GM21737 (cell line): ENCODE results near the gene SLC10A7.
A peak's percentile ranks its signal among the peaks of the same experiment; 100 is the strongest.
"Not testable (repeated sequence)": the region's sequence is repeated elsewhere in the genome, so short reads cannot be mapped to it uniquely, and the experiment has no call there.

Source experiments
- ATAC-seq: cut with Tn5 transposase; IDR thresholded peaks from one replicate; pipeline ENCODE4 v1.9.1; 2021; ENCODE audit warnings: mild to moderate bottlenecking, moderate library complexity; ENCODE audit not compliant: unreplicated experiment

Gene SLC10A7

DNA sequence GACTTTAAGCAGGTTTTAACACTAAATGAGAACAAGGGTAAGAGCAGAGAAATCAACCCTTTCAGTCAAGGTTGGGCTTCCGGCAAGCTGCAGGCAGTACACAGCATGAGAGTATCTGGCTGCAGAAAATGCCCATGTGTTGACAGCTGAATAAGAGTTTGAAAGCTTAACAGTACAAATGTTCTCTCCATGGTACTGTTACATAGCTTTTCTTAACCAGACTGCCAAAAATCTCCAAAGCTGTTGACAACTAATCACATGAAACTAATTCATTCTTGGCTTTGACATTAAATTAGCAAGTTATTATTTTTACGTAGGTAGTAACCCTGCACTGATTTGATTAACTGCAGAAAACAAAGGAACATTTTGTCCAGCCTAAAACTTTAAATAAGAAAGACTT is 153.5 kb downstream of the SLC10A7 start:
- ATAC-seq = no peak

DNA sequence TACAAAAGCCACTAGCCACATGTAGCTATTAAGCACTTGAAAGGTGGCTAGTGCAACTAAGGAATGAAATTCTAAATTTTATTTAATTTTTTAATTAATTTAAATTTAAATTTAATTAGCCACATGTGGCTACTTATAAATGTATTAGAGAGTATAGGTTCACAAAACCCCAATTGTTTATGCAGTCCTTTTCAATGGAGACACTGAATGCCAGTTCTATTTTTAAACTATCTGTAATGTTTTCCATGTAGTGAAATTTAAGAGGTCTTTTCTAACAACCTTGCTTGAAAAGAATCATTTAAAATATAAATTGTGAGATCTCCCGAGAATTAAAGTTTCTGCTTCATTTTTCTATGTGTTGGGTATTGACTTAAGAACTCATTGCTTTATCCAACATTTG is 154.4 kb downstream of the SLC10A7 start:
- no peak for ATAC-seq

DNA sequence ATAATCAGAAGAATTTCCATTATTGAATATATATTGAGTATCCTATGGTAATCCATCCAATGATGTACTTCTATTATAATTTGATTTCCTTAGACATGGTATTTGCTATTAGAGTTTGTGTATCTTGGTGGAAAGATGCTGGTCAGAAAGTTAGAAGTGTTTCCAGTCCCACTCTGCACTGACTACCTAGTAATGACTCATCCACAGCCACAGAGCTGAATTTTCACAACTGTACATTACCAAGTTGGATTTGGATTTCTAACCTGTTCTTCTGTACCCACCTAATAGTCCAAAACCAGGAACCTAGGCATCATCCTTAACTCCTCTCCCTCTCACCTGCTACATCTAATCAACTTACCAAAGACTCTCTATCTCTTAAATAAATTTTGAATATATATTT is 162.0 kb downstream of the SLC10A7 start:
- ATAC-seq = no peak

DNA sequence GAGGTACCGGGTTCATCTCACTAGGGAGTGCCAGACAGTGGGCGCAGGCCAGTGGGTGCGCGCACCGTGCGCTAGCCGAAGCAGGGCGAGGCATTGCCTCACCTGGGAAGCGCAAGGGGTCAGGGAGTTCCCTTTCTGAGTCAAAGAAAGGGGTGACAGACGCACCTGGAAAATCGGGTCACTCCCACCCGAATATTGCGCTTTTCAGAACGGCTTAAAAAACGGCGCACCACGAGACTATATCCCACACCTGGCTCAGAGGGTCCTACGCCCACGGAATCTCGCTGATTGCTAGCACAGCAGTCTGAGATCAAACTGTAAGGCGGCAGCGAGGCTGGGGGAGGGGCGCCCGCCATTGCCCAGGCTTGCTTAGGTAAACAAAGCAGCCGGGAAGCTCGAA is 171.6 kb downstream of the SLC10A7 start:
- not testable (repeated sequence) for ATAC-seq

DNA sequence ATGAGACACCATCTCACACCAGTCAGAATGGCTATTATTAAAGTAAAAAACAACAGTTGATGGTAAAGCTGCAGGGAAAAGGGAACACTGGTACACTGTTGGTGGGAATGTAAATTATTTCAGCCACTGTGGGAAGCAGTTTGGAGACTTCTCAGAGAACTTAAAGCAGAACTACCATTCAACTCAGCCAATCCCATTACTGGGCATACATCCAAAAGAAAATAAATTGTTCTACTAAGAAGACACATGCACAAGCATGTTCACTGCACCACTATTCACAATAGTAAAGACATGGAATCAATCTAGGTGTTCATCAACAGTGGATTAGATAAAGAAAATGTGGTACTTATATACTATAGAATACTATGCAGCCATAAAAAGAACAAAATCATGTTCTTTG is 172.4 kb downstream of the SLC10A7 start:
- ATAC-seq = no peak

DNA sequence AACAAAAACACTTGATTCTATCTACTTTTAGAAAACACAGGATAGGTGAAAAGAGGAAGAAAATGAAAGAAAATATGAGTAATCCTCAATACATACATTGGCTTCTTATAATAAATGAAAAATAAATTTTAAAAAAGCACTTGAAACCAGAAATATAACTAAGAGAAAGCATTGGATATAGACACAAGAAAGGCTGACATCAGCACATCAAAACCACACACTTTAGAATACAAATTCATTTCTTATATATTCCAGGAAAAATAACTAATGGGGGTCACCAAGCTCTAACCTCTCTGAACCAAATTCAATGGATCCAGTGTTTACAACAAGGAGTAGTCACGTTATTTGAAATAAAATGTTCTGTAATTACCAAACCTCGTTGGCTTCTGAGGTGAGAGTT is 173.9 kb downstream of the SLC10A7 start:
- ATAC-seq = no peak

DNA sequence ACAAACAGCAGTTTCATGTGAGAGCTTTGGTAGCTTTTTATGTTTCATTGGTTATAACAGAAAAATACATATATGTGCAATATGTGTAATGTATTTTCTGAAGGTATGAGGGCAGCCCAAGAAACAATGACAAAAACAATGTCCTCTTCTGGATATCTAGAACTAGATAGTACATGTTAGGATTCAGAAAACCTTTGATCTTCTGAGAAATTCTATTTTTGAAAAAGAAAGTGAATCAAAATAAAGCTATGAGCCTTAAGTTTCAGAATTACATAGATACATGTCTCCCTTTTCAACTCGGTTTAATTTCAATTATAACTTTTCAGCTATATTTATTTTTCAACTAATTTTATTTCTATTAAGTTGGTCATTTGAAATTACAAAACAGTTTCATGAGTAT is 175.5 kb downstream of the SLC10A7 start:
- ATAC-seq = no peak

DNA sequence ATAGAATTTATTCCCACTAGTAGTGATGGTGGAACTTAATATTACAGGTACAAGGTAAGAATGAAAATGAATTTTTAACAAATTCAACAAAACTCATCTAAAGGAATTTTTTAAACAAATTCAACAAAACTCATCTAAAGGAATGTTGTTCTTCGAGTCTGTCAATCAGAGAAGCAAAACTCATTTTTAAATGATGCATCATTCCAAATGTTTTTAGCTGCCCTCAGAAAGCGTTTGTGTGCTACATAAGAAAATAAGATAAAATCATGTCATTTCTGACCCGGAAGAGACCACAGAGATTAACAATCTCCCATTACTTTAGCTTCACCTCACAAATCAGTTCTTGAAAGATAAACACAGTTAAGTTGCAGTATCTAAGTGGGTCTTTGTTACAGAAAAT is 178.0 kb downstream of the SLC10A7 start:
- no peak for ATAC-seq

DNA sequence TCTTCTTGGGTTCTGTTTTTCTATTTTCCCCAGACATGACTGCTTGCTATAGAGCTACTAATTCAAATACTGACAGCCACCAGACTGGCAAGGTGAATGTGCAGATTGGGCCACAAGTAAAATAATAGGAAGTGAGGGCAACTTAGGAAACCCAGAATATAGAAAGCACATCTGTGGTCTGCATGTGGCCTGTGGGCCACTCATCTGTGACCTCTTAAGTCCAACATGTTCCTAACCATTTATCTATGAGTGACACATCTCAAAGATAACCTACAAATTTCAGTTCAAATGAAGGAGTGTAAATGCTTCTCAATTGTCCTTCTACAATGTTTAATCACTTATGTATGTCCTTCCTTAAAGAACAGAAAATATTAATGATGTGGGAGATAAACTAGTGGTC is 178.5 kb downstream of the SLC10A7 start:
- peak; percentile 70 for ATAC-seq

DNA sequence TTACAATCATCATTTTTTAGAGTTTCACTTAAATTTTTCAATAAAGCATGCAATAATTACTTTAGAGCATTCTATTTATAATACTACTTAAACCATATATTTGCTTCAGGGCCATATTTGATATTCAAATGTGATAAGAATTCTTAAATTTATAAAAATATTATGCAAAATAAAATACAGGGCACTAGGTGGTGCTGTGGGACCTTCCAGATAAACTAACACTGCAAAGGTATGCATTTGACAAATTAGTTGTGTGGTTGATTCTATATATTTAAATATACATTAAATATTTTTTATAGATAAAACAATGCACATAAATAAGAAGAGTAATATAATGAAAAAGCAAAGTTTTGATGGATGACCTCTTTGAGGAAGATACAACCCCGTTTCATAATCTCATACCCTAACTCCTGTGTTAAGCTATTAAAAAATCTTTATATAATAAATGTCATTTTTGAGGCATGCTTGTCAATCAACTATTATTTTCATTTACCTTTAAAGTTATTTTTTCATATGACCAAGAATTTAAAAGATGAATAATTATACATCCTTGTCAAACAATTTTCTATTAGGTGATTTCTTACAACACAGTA is 179.0 kb downstream of the SLC10A7 start:
- no peak for ATAC-seq

DNA sequence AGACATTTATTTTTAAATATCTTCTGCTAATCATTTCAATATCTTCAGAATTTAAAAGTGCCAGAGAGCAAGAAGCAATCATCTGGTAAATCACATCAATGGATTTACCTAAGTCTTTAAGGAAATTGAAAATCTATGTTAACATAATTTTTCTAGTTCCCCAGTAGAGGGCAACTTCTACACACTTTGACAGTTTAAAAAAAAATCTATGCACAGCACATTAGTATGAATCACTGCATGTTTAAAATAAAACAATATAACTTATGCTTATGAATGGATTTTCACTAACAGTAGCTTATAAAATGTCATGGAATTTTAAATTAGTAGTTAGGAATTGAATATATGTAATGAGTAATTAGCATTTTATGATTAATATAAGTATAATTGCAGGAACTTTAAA is 180.9 kb downstream of the SLC10A7 start:
- ATAC-seq = no peak

DNA sequence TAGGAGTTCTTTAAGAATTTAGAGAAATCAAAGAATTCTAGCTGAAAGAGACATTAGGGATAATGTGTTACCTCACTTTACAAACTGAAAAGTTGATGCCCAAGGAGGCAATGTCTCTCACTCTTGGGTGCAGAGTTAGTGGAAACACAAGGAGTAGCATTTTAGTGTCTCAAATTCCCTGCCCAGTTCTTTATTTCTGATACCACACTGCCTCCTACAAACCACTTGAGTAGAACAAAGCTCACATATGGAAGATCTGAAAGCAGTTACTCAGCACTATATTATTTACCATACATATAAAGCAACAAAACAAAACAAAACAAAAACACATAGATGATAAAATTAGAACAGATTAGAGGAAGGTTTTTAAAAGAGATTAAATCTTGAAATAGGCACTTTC is 183.2 kb downstream of the SLC10A7 start:
- no peak for ATAC-seq

DNA sequence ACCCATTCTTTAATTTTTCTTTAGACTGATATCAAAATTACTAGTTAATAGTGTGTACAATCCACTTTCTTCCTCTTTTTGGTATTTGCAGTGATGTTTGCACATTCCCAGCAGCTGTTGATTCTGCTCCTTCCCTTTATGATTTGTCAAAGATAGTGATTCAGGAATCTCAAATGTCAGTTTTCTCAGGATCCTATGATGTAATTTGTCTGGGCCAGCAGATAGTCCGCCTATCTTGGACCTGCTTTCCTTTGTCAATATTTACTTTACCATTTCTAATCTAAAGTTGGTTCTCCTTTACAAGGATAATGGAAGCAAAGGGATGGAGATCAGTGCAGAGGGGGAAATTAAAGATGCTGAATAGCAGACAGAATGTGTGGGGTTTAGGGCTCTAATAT is 185.3 kb downstream of the SLC10A7 start:
- ATAC-seq = no peak

DNA sequence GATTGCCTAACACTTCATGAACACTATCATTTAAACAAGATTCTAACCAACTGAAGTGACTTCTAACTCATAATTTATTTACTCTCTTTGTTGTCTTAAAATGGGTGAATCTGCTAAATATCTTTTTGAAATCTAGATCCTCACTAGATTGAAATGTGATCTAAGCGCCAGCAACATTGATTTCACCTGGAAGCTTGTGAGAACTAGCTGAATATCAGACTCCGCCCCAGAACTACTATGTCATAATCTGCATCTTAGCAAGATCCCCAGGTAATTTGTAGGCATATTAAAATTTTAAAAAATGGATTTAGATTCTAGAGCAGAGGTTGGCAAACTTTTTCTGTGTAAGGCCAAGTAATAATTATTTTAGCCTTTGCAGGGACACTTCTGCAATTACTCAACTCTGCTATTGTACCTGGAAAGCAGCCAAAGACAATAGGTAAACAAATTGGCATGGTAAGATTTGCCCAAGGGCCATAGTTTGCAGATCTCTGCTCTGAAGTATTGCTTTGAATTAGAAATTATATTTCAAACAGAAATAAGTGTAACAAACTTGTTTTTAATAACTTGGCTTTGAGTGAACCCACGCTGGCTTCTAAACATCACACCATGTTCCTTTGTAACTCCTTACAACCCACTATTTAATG is 185.9 kb downstream of the SLC10A7 start:
- no peak for ATAC-seq

DNA sequence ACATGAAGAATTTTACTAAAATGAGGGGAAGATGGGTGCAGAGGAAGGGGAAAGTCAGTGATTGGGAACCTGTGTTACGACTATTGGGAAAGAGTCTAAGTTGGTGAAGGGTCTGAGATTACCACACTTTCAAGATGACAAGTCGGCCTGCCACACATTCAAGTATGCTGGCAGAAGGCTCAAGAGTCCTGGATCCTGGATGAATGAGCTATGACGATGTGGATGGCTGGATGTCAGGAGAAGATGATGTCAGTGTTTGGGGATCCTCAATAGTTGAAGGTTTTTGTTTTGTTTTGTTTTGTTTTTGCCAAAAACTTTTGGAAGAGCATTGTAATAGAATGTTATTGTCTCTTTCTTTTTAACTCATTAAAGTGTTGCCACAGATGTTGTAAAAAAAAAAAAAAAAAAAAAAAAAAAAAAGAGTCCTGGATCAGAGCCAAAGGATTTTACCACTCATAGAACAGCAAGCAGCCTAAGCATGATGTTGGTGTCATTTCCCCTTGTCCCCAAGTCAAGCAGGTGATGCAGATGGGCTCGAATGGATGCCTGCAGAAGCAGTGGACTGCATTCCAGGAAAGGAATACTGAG is 186.8 kb downstream of the SLC10A7 start:
- ATAC-seq = no peak

DNA sequence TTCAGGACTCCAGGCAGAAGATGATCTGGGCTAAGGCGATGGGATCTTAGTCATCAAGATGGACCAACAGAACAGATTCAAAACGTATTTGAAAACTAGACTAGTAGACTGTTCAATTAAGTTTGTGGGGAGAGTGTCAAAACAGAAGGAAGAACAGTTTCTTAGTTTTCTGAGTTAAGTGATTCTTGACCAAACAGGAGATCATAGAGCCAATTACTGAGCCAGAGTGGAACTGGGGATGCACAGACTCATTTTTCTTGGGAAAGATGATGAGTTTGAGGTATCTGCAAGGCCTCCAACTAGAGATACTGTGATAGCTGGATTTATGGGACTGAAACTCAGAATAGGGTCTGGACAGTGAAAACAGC is 187.9 kb downstream of the SLC10A7 start:
- no peak for ATAC-seq

DNA sequence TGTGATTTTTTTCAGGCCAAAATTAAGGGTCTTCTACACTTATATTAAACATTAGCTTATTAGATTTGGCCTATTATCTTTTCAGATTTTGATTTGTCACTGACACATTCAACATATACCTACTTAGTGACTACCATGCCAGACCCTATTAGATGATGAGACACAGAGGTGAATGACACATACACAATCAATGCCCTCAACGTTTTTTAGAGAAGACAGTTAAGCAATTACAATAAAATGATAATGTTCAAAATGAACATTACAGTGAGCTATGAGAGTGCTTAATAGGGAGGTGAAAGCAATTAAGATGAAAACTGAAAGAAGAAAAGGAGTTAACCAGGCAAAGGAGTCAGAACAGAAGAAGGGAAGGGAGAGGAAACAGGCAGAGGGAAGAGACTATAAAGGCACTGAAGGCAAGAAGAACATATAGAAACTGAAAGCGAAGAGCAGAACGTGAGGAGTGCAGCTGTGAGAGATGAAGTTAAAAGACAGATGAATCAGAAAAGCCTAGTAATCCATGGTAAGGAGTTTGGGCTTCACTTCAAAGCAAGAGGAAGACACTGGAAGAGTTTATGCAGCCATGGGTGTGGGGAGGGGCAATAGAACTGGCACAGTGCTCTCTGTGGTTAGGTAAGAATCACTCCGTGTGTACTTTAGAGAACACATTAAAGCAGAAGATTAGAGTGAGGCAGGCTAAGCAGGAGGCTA is 188.4 kb downstream of the SLC10A7 start:
- ATAC-seq = peak; percentile 92

DNA sequence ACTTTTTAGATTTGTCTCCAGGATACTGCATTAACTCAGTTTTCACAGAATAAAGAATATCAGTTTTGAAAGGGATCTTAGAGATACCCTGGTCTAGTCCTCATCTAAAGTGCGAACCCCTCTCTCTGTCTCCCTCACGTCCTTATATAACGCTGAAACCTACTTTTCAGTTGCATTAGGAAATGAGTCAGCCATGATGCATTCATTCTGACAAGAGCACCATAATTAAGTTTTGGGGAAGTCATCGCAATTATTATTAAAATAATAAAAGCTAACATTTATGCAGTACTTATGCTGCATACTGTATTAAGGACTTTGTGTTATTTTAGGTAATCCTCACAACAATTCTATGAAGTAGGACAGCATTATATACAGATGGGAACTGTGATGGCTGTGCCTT is 191.3 kb downstream of the SLC10A7 start:
- ATAC-seq = no peak

DNA sequence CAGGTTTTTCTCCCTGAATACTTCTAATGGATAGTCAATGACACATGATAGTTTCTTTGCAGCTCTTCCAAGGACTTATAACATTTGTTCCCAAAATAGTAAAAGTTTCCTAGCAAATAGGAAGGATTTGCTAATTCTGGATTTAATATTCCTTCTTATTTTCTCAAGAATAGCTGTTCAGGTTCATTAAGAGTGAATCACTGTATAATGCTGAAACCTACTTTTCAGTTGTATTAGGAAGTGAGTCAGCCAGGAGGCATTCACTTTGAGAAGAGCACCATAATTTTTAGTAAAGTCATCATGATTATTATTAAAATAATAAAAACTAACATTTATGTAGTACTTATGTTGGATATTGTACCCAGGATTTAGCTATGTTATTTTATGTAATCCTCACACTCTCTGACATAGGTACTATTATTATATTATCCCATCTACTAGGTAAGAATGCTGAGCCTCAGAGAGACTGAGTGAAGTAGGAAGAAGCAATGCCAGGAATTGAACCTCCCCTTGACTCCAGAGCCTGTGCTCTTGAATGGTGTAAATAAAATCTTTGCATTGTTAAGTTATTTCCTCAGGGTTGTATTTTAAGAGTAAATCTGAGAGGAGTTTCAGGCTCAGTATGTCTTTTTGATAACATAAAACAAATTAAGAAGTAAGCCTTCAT is 192.6 kb downstream of the SLC10A7 start:
- ATAC-seq = no peak

DNA sequence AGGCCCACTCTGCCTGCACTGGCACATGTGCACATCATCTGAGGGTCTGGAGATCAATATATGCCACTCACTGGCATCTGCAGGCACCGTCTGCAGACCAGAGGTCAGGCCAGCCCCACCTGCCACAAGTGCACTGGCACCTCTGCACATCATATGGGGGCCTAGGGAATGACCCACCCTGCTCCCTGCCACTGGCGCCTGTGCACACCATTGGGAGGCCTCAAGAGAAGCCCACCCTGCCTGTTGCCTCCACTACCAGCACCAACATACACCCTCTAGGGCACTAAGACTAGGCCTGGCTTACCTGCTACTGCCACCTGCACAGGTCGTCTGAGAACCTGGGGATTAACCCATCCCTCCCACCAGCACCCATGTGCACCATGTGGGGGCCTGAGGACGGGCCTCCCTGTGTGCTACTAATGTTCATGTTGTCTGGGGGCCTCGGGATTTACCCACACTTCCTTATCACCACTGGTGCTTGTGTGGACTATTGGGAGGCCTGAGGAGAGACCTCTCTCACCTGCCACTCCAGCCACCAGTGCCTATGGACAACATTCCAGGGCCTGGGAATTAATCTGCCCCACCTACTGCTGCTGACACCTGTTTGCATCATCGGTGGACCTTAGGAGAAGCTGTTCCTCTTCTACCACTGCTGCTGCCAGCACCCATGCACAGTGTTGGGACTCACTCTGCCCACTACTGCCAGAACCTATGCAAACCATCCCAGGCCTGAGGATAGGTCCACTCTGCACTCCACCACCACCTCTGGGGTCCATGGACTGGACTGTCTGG is 193.7 kb downstream of the SLC10A7 start:
- ATAC-seq = no peak

DNA sequence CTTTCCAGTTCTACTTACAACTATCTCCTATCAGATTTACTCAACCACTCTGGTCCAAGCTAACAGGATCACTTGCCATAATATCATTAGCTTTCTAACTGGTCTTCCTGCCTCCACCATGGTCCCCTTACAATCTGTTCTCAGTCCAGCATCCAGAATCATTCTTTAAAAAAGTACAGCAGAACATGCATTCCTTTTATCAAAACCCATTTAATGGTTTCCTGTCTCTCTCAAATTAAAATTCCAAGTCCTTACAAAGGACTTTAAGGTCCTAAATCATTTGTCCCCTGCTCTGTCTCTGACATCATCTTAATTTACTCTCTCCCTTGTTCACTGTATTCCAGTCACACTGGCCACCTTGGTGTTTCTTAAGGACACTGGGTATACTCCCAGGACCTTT is 202.8 kb downstream of the SLC10A7 start:
- no peak for ATAC-seq
